ENCODE data around the gene MRPL23. TPM values are rescaled to one million over a fixed set of nuclear protein-coding genes. Genes with fewer than 3 reads are reported as not detected.

MRPL23 gene
- total RNA-seq, 1 donor from 2014 or later = 26.9 TPM

DNA sequence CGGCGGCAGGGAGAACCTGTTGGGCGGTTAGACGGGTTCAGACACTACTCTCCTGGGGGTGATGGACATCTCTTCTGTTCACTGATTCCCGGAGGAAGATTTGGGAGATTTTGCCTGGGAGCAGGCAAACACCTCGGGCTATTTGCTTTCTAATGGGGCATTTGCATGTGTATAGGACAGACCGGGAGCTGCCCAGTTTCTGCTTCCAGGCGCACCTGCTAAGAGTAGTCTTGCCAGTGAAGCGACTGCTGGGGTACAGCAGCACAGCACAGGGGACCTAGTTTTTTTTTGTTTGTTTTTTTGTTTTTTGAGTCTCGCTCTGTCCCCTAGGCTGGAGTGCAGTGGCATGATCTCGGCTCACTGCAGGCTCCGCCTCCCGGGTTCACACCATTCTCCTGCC, 57.3 kb downstream of the MRPL23 start:
- Histone ChIP-seq H3K4me3 (ENCODE audit: insufficient read depth, low read depth, low read length) (no peak overlapping the region), H3K36me3 (ENCODE audit: insufficient read depth, low read length) (no peaks in the 10 kb centered on the region), H3K27ac (ENCODE audit: low read depth, low read length) (no peak overlapping the region), H3K9ac (ENCODE audit: low read length) (no peak overlapping the region), H3K4me1 (ENCODE audit: insufficient read depth, low read length) (no peaks in the 10 kb centered on the region), H3K9me3 (ENCODE audit: insufficient read depth, low read depth, low read length) (no peaks in the 10 kb centered on the region), H4K20me1 (ENCODE audit: insufficient read depth, low read length) (no peaks in the 10 kb centered on the region), H3K27me3 (ENCODE audit: insufficient read depth, low read length) (no peaks in the 10 kb centered on the region), H3K4me2 (ENCODE audit: low read length) (no peak overlapping the region), H2AFZ (ENCODE audit: low read depth, low read length) (no peak overlapping the region), H3K79me2 (ENCODE audit: insufficient read depth, low read length) (no peaks in the 10 kb centered on the region)
- DNase-seq (ENCODE audit: low read depth) (no peak), FAIRE-seq (no peak)
- no peaks in the 10 kb centered on the region for H3K9me3 Mint-ChIP-seq (ENCODE audit: unreplicated experiment)
- no peak overlapping the region for H3K27ac Mint-ChIP-seq (ENCODE audit: unreplicated experiment)
- no peaks in the 10 kb centered on the region for H3K27me3 Mint-ChIP-seq (ENCODE audit: low read depth, unreplicated experiment)
- no peaks in the 10 kb centered on the region for H3K4me1 Mint-ChIP-seq (ENCODE audit: low read depth, unreplicated experiment)
- no peak overlapping the region for H3K4me3 Mint-ChIP-seq (ENCODE audit: unreplicated experiment)
- no peaks in the 10 kb centered on the region for H3K36me3 Mint-ChIP-seq (ENCODE audit: low read depth, unreplicated experiment)
- no peak for TF ChIP-seq EZH2 (IDR thresholded peaks at IDR 0.05; ENCODE audit: insufficient read depth, low read length)
- TF ChIP-seq CTCF (IDR thresholded peaks at IDR 0.05; ENCODE audit: insufficient read depth, low read depth, low read length) = no peak

Other genes with a start within 250 kb of the MRPL23 start
- gene IFITM10, start 196.7 kb upstream of the MRPL23 start, total RNA-seq = 2.0 and 5.1 TPM in 2 replicates
- gene CTSD, start 183.4 kb upstream of the MRPL23 start, total RNA-seq = 290 and 340 TPM in 2 replicates
- 0.36 and 0.38 TPM in 2 replicates for gene SYT8, start 112.3 kb upstream of the MRPL23 start, total RNA-seq
- gene TNNI2, start 108.4 kb upstream of the MRPL23 start, total RNA-seq = not detected in 2 replicates
- 1.3 and 1.9 TPM in 2 replicates for gene LSP1, start 94.2 kb upstream of the MRPL23 start, total RNA-seq
- not detected in 2 replicates for gene PRR33, start 55.4 kb upstream of the MRPL23 start, total RNA-seq
- not detected in 2 replicates for gene TNNT3, start 27.6 kb upstream of the MRPL23 start, total RNA-seq
- gene H19, start 50.5 kb downstream of the MRPL23 start, total RNA-seq = 0.52 and 0.70 TPM in 2 replicates
- 188 and 209 TPM in 2 replicates for gene IGF2, start 192.1 kb downstream of the MRPL23 start, total RNA-seq
- gene INS, start 213.9 kb downstream of the MRPL23 start, total RNA-seq = not detected in 2 replicates
- gene TH, start 224.5 kb downstream of the MRPL23 start, total RNA-seq = not detected in 2 replicates

Measured in astrocyte (in vitro differentiated cells and primary cell).